Mesothelial cell of epicardium (in vitro differentiated cells): Measurements from ENCODE around the gene PPP3CA. TPM values are rescaled to one million over a fixed set of nuclear protein-coding genes. Genes with fewer than 3 reads are reported as not detected.

Experiments used
- DNase-seq, 2 experiments: peaks; one replicate each; pipeline ENCODE4 v3.0.0; 2021; ENCODE audit warnings: low spot score in 2 of 2; ENCODE audit not compliant: unreplicated experiment in 2 of 2
- H3K27ac Mint-ChIP-seq: 2 replicates; pipeline ENCODE4 v1.8.0; 2021; ENCODE audit warnings: mixed read lengths
- H3K27me3 Mint-ChIP-seq: 2 replicates; pipeline ENCODE4 v1.8.0; 2021; ENCODE audit warnings: low read depth, mixed read lengths
- H3K36me3 Mint-ChIP-seq: 2 replicates; pipeline ENCODE4 v1.8.0; 2021; ENCODE audit warnings: mixed read lengths
- H3K4me1 Mint-ChIP-seq: 2 replicates; pipeline ENCODE4 v1.8.0; 2021; ENCODE audit warnings: mixed read lengths
- H3K4me3 Mint-ChIP-seq: 2 replicates; pipeline ENCODE4 v1.8.0; 2021; ENCODE audit warnings: mild to moderate bottlenecking, moderate library complexity, mixed read lengths
- H3K9me3 Mint-ChIP-seq: 2 replicates; pipeline ENCODE4 v1.8.0; 2021; ENCODE audit warnings: mixed read lengths
- CTCF ChIP-seq: fragments of 200-600 bp; sonication (generic); IDR thresholded peaks from one replicate; pipeline ENCODE4 v1.5.0; 2021; ENCODE audit warnings: antibody characterized with exemption; ENCODE audit not compliant: unreplicated experiment
- total RNA-seq: library from RNA; stranded (reverse); gene quantifications from 3 replicates; pipeline ENCODE4 v1.2.1, GENCODE V29; 2021

Gene PPP3CA
- total RNA-seq, 1 donor from 2014 or later = 23.5 TPM

- H3K9me3 Mint-ChIP-seq = no peaks in the 10 kb centered on the region
- H3K4me3 Mint-ChIP-seq = no peak overlapping the region
- peaks cover 15% of the 10 kb centered on the region for H3K36me3 Mint-ChIP-seq
- TF ChIP-seq CTCF = no peak
- no peaks in the 10 kb centered on the region for H3K27me3 Mint-ChIP-seq
- no peak for DNase-seq
- peaks cover 19% of the 10 kb centered on the region for H3K4me1 Mint-ChIP-seq
- H3K27ac Mint-ChIP-seq = no peak overlapping the region
Measured at GRCh38 chr4:101039367-101039766, 308.0 kb downstream of the PPP3CA start.

GRCh38 chr4:101037938-101038413 is 309.4 kb downstream of the PPP3CA start:
- Mint-ChIP-seq H3K4me3 (no peak overlapping the region), H3K9me3 (no peaks in the 10 kb centered on the region), H3K27me3 (no peaks in the 10 kb centered on the region), H3K27ac (no peak overlapping the region), H3K4me1 (peaks cover 21% of the 10 kb centered on the region), H3K36me3 (peaks cover 15% of the 10 kb centered on the region)
- no peak for DNase-seq
- TF ChIP-seq CTCF = no peak

- H3K4me3 Mint-ChIP-seq = no peak overlapping the region
- TF ChIP-seq CTCF = no peak
- H3K4me1 Mint-ChIP-seq = peaks cover 23% of the 10 kb centered on the region
- peaks cover 15% of the 10 kb centered on the region for H3K36me3 Mint-ChIP-seq
- DNase-seq = no peak
- H3K27ac Mint-ChIP-seq = peak overlapping the region; percentile 54
- no peaks in the 10 kb centered on the region for H3K27me3 Mint-ChIP-seq
- no peaks in the 10 kb centered on the region for H3K9me3 Mint-ChIP-seq
Measured at GRCh38 chr4:101037249-101037648, 310.1 kb downstream of the PPP3CA start.

- no peak overlapping the region for H3K4me3 Mint-ChIP-seq
- H3K9me3 Mint-ChIP-seq = no peaks in the 10 kb centered on the region
- H3K4me1 Mint-ChIP-seq = peaks cover 26% of the 10 kb centered on the region
- H3K27me3 Mint-ChIP-seq = no peaks in the 10 kb centered on the region
- peak overlapping the region; percentile 39 for H3K27ac Mint-ChIP-seq
- peaks cover 15% of the 10 kb centered on the region for H3K36me3 Mint-ChIP-seq
- TF ChIP-seq CTCF = no peak
- DNase-seq = no peak
Measured at GRCh38 chr4:101035487-101035886, 311.8 kb downstream of the PPP3CA start.

- peaks cover 26% of the 10 kb centered on the region for H3K4me1 Mint-ChIP-seq
- no peaks in the 10 kb centered on the region for H3K9me3 Mint-ChIP-seq
- peaks cover 9% of the 10 kb centered on the region for H3K36me3 Mint-ChIP-seq
- DNase-seq = no peak
- TF ChIP-seq CTCF = no peak
- H3K27ac Mint-ChIP-seq = no peak overlapping the region
- H3K27me3 Mint-ChIP-seq = no peaks in the 10 kb centered on the region
- H3K4me3 Mint-ChIP-seq = no peak overlapping the region
Measured at GRCh38 chr4:101033986-101034385, 313.3 kb downstream of the PPP3CA start.

GRCh38 chr4:101032541-101032940 is 314.8 kb downstream of the PPP3CA start:
- Mint-ChIP-seq H3K36me3 (peaks cover 4% of the 10 kb centered on the region), H3K27ac (no peak overlapping the region), H3K9me3 (no peaks in the 10 kb centered on the region), H3K4me1 (peaks cover 26% of the 10 kb centered on the region), H3K4me3 (no peak overlapping the region), H3K27me3 (no peaks in the 10 kb centered on the region)
- no peak for TF ChIP-seq CTCF
- DNase-seq = no peak
